Measurements from ENCODE around the gene ZSWIM6.

Gene ZSWIM6

DNA sequence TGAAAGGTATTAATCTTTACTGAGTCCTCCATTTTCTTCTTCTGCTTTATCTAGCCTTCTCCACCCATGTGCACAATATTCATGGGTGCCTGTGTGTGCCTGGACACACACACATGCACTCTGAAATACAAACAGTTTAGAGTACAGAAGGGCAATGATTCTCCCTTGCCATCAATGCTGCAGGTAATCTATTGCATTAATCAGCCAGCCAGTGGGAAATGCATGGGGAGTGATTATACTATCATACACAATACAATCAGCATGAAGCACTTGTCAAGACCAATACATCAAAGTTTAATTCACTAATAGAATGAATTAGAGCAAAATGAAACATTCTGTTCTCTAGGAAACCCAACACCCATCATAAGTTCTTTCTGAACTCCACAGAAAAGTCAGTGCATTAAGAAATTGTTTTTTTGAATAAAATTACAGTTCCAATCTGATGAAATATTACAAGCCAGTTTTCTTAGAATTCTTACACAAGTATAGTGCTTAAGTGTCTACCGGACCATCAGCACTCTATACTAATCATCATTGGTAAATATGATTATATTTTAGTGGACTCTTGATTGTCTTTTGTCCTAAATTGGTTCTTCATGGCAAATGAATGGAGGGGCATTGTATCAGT is 172.2 kb downstream of the ZSWIM6 start:
- Histone ChIP-seq H3K27ac (ENCODE audit: low read depth, low read length, poor library complexity, severe bottlenecking) (no peak overlapping the region), H3F3A (ENCODE audit: insufficient read depth, low read length) (no peaks in the 10 kb centered on the region), H3K9me3 (ENCODE audit: low read length) (no peaks in the 10 kb centered on the region), H3K9ac (ENCODE audit: low read length) (no peak overlapping the region), H3K36me3 (ENCODE audit: insufficient read depth, low read length) (no peaks in the 10 kb centered on the region), H4K20me1 (ENCODE audit: insufficient read depth, low read length) (no peaks in the 10 kb centered on the region), H3K4me1 (ENCODE audit: insufficient read depth, low read length, severe bottlenecking) (no peaks in the 10 kb centered on the region), H3K4me2 (ENCODE audit: low read length) (no peak overlapping the region), H2AFZ (ENCODE audit: low read length) (no peak overlapping the region), H3K79me2 (ENCODE audit: insufficient read depth, low read length) (no peaks in the 10 kb centered on the region), H3K27me3 (ENCODE audit: insufficient read depth, low read length) (no peaks in the 10 kb centered on the region), H3K4me3 (ENCODE audit: low read depth, low read length, poor library complexity, severe bottlenecking) (no peak overlapping the region), H3K9me2 (ENCODE audit: low read depth, low read length) (no peaks in the 10 kb centered on the region)
- no peak for TF ChIP-seq EZH2 (IDR thresholded peaks at IDR 0.05; ENCODE audit: borderline replicate concordance, low read length)
- TF ChIP-seq, protein P1, sequence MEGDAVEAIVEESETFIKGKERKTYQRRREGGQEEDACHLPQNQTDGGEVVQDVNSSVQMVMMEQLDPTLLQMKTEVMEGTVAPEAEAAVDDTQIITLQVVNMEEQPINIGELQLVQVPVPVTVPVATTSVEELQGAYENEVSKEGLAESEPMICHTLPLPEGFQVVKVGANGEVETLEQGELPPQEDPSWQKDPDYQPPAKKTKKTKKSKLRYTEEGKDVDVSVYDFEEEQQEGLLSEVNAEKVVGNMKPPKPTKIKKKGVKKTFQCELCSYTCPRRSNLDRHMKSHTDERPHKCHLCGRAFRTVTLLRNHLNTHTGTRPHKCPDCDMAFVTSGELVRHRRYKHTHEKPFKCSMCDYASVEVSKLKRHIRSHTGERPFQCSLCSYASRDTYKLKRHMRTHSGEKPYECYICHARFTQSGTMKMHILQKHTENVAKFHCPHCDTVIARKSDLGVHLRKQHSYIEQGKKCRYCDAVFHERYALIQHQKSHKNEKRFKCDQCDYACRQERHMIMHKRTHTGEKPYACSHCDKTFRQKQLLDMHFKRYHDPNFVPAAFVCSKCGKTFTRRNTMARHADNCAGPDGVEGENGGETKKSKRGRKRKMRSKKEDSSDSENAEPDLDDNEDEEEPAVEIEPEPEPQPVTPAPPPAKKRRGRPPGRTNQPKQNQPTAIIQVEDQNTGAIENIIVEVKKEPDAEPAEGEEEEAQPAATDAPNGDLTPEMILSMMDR (IDR thresholded peaks at IDR 0.05; ENCODE audit: low read length) = no peak

DNA sequence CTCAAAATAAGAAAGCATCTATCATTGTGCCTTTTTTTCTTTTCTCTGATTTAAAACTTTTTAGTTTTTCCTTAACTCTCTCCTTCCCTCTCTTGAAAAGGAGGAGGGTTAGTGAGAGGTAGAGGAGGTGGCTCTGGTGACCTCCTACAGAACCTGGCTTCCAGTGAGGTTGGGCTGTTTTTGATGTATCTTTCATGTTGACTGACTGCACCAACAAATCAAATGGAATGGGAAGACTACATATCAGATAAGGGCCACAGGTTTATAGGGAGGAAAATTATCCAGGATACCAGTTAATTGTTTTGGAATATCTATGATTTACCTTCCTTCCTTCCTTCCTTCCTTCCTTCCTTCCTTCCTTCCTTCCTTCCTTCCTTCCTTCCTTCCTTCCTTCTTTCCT is 173.2 kb downstream of the ZSWIM6 start:
- H3K36me3 ChIP-seq (ENCODE audit: insufficient read depth, low read length) = no peaks in the 10 kb centered on the region
- no peaks in the 10 kb centered on the region for H3K4me1 ChIP-seq (ENCODE audit: insufficient read depth, low read length, severe bottlenecking)
- H4K20me1 ChIP-seq (ENCODE audit: insufficient read depth, low read length) = no peaks in the 10 kb centered on the region
- H3K4me2 ChIP-seq (ENCODE audit: low read length) = no peak overlapping the region
- H2AFZ ChIP-seq (ENCODE audit: low read length) = no peak overlapping the region
- no peaks in the 10 kb centered on the region for H3F3A ChIP-seq (ENCODE audit: insufficient read depth, low read length)
- H3K9ac ChIP-seq (ENCODE audit: low read length) = no peak overlapping the region
- no peaks in the 10 kb centered on the region for H3K9me2 ChIP-seq (ENCODE audit: low read depth, low read length)
- no peak overlapping the region for H3K4me3 ChIP-seq (ENCODE audit: low read depth, low read length, poor library complexity, severe bottlenecking)
- TF ChIP-seq, protein P1 (IDR thresholded peaks at IDR 0.05; ENCODE audit: low read length) = no peak
- TF ChIP-seq EZH2 (IDR thresholded peaks at IDR 0.05; ENCODE audit: borderline replicate concordance, low read length) = no peak
- H3K27ac ChIP-seq (ENCODE audit: low read depth, low read length, poor library complexity, severe bottlenecking) = no peak overlapping the region
- H3K79me2 ChIP-seq (ENCODE audit: insufficient read depth, low read length) = no peaks in the 10 kb centered on the region
- H3K27me3 ChIP-seq (ENCODE audit: insufficient read depth, low read length) = no peaks in the 10 kb centered on the region
- no peaks in the 10 kb centered on the region for H3K9me3 ChIP-seq (ENCODE audit: low read length)

DNA sequence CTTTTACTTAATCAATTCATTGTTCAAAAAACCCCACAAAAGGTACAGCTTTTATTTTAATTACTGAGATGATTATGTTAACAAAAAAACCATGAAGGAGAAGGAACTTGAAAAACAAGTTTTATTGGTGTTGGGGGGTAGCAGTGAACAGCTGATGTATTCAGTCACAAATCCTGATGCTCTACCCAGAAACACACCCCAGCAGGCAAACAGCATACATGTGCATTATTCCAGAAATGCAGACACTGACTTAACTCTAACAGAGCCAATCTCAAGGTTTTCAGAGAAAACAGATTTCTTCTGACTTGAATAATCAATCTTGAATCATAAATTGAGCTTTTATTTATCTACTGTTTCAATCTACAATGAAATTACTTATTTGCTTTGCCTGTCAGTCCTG is 175.2 kb downstream of the ZSWIM6 start:
- TF ChIP-seq, protein P1 (IDR thresholded peaks at IDR 0.05; ENCODE audit: low read length) = no peak
- H3K9me2 ChIP-seq (ENCODE audit: low read depth, low read length) = no peaks in the 10 kb centered on the region
- H3K36me3 ChIP-seq (ENCODE audit: insufficient read depth, low read length) = no peaks in the 10 kb centered on the region
- H2AFZ ChIP-seq (ENCODE audit: low read length) = no peak overlapping the region
- H3K27me3 ChIP-seq (ENCODE audit: insufficient read depth, low read length) = no peaks in the 10 kb centered on the region
- H3F3A ChIP-seq (ENCODE audit: insufficient read depth, low read length) = no peaks in the 10 kb centered on the region
- no peak overlapping the region for H3K4me3 ChIP-seq (ENCODE audit: low read depth, low read length, poor library complexity, severe bottlenecking)
- no peak overlapping the region for H3K4me2 ChIP-seq (ENCODE audit: low read length)
- no peaks in the 10 kb centered on the region for H3K9me3 ChIP-seq (ENCODE audit: low read length)
- H4K20me1 ChIP-seq (ENCODE audit: insufficient read depth, low read length) = no peaks in the 10 kb centered on the region
- H3K4me1 ChIP-seq (ENCODE audit: insufficient read depth, low read length, severe bottlenecking) = no peaks in the 10 kb centered on the region
- H3K27ac ChIP-seq (ENCODE audit: low read depth, low read length, poor library complexity, severe bottlenecking) = no peak overlapping the region
- H3K79me2 ChIP-seq (ENCODE audit: insufficient read depth, low read length) = no peaks in the 10 kb centered on the region
- no peak overlapping the region for H3K9ac ChIP-seq (ENCODE audit: low read length)
